ENCODE measurements around the gene TRAF2.
A peak's percentile ranks its signal among the peaks of the same experiment; 100 is the strongest.
"Not testable (repeated sequence)": the region's sequence is repeated elsewhere in the genome, so short reads cannot be mapped to it uniquely, and the experiment has no call there.

TRAF2 gene

DNA sequence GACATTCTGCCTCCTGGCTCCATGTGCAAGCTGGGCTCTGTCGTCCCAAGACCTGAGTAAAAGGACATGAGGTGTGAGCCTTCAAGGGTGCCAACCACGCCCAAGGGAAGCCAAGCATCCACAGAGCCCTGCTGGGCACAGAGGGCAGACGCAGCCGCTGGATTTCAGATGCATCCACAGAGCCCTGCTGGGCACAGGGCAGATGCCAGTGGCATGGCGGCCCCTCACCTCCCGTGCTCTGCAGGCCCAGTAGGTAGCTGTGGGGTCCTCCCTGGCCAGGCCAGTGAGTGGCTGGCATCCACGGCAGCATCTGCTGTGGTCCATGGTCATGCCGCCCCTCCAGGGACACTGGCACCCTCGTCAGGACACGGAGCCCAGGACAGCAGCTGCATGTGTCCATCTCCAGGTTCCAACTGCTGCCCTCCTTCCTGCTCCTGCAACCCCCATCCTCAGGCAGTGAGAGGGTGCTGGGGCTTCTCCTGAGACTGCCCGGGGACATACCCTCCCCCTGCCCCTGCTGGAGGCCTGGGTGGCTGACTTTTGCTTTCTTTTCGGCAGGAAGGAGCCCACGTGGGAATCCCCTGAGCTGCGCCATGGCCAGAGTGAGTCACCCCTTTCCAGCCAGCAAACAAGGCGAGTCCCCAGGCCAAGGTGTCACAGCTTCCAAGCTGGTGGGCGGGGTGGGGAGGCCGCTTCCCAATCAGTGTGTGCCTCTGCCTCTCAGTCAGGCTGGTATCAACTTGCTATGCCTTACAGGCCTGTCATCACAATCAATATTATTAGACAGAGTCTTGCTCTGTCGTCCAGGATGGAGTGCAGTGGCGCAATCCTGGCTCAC is 4.0 kb upstream of the TRAF2 start:
- no peak for FAIRE-seq

DNA sequence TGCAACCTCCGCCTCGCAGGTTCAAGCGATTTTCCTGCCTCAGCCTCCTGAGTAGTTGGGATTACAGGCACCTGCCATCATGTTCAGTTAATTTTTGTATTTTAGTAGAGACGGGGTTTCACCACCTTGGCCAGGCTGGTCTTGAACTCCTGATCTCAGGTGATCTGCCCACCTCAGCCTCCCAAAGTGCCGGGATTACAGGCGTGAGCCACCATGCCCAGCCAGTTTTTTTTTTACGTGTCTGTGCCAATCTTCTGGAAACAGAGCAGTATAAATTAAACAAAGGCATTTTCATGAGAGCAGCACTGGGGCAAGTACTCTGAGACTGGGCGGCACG is 3.4 kb upstream of the TRAF2 start:
- FAIRE-seq, result not testable (repeated sequence)

DNA sequence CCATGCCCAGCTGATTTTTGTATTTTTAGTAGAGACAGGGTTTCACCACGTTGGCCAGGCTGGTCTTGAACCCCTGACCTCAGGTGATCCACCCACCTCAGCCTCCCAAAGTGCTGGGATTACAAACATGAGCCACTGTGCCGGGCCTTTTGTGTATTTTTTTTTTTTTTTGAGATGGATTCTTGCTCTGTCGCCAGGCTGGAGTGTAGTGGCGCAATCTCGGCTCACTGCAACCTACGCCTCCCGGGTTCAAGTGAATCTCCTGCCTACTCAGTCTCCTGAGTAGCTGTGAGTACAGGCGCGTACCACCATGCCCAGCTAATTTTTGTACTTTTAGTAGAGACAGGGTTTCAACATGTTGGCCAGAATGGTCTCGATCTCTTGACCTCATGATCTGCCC is 2.6 kb upstream of the TRAF2 start:
- FAIRE-seq, result not testable (repeated sequence)

DNA sequence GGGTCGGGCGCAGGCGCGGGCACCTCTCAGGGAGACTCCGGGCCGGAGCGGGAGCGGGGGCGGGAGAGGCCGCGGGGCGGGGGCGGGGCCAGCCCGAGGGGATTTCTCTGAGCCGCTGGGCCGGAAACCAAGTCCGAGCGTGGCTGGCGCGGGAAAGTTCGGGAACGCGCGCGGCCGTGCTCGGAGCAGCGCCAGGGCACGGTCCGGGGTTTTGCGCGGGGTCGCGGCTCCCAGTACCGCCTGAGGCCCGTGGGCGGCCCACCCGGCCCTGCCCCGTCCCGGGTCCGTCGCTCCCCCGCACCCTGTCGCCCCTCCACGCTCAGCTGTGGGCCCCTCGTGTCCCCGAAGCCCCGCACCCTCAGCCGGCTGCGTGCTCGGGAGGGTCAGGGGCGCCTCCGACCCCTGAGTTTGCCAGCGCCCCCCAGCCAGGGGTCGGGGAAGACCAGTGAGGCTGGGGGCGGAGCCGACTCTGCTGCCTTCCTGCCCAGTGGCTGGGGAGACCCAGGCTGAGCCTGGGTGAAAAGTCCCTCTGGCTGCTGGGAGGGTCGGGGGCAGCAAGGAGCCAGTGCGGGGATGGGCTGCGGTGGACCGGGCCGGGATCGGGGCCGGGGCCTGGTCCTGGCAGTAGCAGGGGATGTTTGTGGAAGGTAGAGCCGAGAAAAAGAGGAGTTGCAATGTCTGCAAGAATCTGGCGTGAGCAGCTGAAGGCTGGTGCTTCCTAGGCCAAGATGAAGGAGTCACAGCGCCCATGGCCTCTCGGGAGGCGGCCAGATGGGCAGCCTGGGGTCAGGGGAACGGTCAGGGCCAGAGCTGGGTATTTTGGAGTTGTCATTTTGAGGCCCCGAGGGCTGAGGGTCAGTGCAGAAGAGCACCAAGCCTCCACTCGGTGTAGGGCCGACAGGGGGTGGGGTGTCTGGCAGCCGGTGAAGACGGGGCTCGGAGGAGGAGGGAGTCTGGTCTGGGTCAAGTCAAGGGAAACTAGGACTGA is 588 bp downstream of the TRAF2 start:
- FAIRE-seq, result no peak

DNA sequence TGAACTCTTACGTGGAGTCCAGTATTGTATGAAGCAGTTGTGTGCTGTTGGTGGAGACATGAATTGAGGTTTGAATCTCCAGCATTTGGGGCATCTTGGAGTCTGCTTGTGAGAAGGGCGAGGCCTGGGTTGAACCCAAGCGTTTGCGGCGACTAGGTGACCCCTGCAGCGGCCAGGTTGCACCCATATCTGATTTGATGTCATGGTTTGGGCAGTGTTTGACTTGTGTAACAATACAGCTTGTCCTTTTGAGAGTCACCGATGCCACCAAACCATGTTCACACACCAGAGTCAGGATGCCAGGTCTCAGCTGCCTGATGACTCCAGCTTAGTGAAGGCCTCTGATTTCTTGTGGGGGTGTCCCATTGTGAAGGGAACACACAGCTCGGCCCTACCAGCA is 2.1 kb downstream of the TRAF2 start:
- no peak for FAIRE-seq

DNA sequence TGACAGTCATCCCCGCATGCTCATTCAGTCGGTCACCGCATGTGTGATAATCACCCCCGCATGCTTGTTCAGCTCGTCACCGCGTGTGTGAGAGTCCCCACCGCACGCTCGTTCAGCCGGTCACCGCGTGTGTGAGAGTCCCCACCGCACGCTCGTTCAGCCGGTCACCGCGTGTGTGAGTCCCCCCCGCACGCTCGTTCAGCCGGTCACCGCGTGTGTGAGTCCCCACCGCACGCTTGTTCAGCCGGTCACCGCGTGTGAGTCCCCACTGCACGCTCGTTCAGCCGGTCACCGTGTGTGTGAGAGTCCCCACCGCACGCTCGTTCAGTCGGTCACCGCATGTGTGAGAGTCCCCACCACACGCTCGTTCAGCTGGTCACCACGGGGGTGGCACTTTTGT is 3.5 kb downstream of the TRAF2 start:
- FAIRE-seq, result no peak

DNA sequence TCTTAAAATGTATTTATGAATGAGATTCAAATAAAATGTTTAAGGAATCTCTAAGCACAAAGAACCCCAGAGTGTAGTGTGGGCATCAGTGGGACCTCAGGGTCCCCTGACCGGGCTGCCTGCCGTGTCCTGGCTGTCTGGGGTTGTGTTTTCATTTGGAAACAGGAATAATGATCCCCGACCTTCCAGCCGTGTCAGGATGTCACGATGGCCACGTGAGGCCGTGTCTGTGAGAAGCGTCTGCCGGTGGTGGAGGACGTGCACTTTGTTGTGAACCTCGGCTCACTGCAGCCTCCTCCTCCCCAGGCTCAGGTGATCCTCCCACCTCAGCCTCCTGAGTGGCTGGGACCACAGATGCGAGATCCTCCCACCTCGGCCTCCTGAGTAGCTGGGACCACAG is 4.3 kb downstream of the TRAF2 start:
- no peak for FAIRE-seq

DNA sequence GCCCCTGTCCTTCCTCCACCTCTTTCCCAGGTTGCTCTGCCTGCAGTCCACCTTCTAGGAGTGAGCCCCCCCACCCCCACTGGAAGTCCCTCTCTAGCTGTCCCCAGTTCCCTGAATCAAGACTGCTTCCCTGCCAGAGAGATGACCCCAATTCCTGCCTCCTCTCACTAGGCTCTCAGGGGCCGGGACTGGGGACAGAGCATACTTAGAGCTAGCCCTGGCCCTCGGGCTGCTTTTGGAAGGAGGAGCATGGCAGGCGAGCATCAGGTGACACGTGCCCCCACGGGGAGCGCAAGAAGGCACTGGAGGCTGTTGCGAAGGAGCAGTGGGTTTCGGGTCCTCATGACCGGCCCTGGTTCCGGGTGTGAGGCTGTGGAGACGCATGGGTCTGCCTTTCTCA is 9.7 kb downstream of the TRAF2 start:
- no peak for FAIRE-seq

DNA sequence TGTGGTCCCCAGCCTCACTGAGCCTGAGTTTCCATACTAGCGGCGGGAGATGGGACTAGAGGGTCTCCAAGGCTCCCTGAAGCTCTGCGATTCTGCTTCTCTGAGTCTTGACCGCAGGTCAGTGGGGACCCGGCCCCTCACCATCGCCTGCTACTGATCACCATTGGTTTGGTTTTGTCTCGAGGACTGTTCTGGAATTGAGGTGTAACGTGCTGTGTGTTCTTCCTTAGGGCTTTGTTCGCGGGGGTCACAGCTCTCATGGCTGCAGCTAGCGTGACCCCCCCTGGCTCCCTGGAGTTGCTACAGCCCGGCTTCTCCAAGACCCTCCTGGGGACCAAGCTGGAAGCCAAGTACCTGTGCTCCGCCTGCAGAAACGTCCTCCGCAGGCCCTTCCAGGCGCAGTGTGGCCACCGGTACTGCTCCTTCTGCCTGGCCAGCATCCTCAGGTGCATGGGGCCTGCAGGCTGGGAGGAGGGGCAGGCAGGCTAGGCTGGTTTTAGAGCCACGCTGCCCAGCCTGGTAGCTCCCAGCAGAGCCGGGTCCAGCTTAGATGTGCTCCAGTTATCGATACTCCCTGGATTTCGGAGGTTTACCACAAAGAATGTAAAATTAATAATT is 12.3 kb downstream of the TRAF2 start:
- no peak for FAIRE-seq

DNA sequence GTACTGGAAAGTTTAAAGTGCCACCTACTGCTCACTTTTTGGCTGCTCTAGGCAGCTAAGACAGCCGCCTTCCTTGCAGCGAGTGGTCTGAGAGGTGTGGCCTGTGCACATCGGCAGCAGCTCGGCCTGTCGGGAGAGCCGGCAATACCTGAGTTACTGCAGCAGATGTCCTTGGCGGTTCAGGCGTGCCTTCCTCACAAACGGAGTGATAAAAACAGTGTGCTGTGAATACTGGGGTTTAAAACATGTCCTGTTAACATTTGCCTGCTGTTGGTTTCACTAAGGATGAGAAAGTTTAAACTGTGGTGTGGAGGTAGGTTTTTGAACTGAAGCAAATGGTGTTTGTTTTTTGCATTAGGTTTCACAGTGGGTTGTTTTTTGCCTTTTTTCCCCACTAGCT is 12.9 kb downstream of the TRAF2 start:
- peak; percentile 83 for FAIRE-seq

DNA sequence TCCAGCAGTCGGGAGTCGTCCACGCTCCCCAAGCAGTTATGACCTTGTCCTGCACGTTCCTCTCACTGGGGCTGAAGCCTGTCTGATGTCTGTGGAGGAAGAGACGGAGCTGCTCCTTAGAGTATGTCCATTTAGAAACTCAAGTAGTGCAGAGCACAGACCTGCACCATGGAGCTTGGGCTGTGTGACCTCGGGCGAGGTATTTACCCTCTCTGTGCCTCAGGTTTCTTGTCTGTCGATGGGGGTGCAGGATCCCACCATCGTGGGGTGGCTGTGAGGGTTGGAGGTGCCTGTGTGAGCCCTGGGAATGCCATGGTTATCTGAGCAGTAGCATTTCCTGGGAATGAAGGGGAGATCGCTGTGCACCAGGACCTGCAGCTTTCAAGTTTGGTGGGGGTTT is 14.2 kb downstream of the TRAF2 start:
- no peak for FAIRE-seq

DNA sequence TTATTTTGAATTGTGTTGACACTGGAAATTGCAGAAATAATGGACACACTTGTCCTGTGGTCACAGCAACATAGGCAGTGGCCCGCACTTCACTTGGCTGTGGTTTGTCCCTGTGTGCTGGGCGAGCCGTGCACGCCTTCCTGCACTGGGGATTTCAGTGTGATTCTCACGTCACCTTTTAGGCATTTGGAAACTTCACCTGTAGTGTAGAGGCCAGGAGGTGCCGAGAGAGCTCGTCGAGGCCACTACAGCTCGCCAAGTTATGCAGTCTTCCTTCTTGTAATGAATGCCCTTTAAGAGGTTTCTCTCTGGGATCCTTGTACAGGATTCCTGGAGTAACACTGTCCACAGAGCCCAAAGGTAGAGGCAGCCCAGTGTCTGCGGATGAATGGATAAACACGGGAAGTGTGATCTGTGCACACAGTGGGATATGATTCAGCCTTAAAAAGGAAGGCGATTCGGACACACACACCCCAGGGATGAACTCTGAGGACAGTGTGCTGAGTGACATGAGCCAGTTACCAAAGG is 14.7 kb downstream of the TRAF2 start:
- FAIRE-seq, result no peak

DNA sequence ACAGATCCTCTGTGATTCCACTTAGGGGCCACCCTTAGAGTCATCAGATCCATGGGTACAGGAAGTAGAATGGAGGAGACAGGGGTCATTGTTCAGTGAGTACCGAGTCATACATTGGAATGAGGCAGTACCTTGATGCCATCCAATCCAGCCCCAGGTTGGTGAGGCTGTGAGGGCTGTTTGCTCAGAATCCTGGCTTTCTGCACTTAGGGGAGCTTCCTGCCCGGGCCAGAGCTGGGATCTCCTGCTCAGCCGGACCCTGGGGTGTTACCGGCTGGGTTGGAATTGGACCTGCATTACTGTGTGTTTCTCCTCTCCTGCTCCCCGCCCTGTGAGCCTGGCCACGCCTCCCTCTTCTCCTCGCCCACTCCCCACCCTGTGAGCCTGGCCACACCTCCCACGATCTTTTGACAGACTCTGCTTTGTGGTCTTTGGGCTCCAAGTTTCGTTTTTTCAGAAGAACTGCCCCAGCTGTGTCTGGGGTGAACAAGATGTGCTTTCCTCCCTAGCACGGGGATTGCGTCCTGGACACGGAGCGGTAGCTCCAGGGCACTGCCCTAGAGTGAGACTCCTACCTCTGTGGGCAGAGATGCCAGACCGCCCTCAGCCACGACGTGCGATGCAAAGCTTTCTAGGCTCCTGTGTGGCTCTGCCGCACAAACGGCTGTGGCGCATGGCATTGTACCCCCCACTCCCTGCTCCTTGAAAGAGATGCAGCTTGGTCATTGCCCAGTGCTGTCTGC is 15.4 kb downstream of the TRAF2 start:
- peak; percentile 42 for FAIRE-seq

DNA sequence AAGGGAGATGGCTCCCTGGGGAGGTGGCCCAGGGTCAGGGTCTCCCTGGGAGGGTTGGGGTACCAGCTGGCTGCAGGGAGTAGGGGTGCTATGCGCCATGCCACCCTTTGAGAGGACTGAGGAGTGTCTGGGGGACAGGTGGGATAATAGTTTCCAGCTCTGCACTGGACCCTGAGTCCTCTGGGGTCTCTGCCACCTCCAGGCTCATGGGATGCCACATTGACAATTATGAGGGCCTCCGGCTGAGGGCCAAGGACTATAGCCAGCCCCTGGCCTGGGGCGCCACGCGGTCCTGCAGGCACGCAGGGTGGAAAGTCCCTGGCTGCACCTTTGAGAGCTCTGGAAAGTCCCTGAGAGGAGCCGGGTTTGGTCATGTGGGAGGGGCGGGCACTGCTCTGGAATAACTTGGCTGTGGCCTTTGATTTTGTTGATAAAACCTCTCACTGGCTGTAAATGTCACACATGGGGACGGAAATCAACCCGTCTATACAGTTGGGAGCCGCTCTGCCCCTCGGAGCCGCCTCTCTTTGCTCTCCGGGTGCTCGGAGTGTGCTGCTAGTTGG is 16.0 kb downstream of the TRAF2 start:
- FAIRE-seq, result peak; percentile 66

DNA sequence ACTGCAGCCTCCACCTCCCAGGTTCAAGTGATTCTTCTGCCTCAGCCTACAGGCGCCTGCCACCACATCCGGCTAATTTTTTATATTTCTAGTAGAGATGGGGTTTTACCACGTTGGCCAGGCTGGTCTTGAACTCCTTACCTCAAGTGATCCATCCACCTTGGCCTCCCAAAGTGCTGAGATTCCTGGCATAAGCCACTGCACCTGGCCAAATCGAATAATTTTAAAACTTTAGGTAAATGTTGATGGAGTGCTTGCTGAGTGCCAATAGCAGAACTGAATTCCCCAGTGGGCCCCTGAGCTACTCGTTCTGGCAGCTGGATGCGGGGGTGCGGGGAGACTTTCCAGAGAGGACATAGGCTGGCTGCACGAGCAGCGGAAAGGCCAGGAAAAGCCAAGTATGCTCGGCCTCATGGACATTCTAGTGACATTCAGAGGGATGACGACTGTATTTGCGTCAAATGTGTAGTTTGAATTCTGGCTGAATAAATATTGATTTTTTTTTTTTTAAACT is 16.8 kb downstream of the TRAF2 start:
- no peak for FAIRE-seq

DNA sequence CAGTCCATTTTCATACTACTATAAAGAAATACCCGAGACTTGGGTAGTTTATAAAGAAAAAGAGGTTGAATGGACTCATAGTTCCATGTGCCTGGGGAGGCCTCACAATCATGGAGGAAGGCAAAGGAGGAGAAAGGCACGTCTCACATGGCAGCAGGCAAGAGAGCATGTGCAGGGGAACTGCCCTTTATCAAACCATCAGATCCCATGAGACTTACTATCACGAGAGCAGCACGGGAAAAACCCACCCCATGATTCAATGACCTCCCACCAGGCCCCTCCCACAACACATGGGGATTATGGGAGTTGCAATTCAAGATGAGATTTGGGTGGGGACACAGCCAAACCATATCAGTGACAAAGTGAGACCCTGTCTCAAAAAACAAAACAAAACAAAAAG is 19.9 kb downstream of the TRAF2 start:
- no peak for FAIRE-seq

DNA sequence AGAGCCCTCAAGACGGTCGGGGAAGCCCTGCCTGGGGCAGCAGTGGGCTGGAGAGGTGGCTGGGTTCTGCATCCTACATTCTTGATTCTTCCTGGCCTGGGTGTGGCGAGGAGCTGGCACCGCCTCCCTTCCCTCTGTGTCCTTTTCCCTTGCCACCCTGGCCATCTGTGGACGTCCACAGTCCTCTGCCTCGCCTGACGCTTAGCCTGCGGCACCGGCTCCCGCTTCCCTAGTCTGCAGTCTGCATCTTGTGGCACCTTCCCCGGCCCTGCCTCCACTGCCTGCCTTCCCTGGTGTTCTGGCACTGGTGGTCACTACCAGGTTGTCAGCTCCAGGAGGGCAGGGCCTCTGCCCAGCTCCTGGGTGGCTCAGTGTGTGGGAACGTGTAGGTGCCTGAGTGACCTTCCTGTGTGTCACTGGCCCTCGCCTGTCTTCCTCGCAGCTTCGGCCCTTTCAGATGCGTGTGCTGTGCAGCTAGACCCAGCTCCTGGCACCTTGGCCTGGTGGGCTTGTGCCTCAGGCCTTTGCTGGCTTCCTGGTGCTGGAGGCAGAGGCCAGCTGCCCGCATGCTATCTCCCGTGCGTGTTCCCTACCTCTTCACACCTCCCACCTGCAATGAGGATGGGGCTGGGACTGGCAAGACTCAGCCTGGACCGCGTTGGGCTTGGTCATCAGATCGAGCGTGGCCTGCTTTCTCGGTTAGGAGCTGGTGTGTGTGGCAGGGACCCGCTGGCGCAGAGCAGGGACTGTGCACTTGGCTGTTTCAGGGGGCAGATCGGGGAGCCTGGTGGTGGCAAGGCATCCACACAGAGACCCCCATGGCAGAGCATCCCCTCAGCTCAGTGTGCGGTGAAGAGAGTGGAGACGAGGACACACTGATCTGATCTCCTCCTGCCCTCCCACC is 20.9 kb downstream of the TRAF2 start:
- no peak for FAIRE-seq

DNA sequence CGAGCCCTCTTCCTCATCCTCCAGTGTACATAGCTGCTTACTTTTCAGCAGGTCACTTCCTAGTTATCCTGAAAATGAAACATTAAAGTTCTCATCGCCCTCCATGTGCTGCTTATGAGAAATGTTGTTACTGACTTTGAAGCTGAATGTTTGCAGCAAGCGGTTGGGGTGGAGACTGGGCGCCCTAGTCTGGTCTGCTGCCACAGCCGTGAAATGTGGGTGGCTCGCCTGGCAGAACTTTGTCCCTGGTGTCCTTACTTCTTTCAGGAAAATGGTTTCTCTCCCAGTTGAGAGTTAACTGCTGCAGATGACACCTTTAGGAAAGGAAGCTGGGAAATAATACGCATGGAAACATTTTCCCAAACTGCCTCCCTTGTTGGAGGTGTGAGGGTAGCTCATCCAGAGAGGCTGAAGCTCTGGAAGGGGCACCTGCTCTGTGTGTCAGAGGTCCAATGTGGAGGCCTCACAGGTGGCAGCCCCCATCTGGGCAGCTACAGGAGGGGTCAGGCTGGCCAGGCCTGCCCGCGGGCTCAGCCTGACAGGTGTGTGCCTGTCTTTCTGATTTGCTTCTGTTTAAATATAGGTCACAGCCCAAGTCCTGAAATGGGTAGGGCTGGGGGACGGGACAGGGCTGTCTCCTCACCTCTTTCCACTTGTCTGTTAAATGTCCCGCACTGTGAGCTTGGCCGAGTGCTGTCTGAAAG is 24.0 kb downstream of the TRAF2 start:
- FAIRE-seq, result no peak

DNA sequence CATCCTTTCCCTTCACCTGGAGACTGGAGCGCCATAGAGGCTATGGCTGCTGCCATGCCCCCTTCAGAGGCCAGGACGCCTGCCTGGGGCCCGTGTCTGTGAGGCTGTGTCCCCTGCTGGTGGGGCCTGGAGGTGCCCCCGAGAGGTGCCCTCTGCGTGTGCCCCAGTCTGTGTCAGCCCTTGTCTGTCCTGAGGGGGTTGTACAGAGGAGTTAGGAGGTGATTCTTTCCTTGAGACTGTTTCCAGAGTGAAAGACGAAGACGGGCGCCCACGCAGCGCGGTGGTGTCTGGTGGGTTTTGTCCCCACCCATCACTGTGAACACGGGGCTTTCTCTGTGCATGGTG is 24.6 kb downstream of the TRAF2 start:
- FAIRE-seq, result no peak

DNA sequence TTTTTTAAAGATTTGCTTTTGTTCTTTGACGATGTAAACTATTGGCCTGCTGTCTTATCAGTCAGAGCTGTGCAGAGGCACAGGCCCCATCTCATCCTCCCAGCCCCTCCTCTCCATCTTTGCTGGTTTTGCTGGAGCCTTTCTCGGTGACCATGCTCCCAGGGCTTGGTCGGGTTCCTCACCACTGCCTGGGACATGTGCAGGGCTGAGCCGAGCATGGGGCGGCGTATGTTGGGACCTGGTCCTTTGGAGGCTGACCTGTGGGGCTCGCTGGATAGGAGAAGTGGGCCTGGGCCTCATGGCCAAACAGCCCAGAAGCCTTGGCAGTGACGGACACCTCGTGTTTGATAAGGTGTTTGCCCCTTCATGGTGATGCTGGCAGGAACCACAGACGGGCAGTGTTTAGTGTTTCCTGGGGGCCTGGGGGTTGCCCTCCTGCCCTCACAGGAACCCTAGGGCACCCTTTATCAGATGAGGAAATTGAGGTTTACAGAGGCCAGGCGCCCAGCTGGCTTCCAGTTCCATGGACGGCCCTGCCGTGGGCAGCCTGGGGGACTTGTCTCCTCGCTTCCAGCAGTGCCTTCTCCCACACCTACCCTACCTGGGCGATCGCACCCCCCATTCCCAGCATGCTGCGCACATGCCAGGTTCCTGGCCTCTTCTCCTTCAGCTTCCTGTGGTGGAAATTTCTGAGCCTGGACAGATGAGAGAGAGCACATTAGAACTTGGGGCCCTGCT is 27.6 kb downstream of the TRAF2 start:
- FAIRE-seq, result no peak

All from G401.6 (cell line).